ENCODE results near the gene MST1R.
A peak's percentile ranks its signal among the peaks of the same experiment; 100 is the strongest.

The MST1R gene

DNA sequence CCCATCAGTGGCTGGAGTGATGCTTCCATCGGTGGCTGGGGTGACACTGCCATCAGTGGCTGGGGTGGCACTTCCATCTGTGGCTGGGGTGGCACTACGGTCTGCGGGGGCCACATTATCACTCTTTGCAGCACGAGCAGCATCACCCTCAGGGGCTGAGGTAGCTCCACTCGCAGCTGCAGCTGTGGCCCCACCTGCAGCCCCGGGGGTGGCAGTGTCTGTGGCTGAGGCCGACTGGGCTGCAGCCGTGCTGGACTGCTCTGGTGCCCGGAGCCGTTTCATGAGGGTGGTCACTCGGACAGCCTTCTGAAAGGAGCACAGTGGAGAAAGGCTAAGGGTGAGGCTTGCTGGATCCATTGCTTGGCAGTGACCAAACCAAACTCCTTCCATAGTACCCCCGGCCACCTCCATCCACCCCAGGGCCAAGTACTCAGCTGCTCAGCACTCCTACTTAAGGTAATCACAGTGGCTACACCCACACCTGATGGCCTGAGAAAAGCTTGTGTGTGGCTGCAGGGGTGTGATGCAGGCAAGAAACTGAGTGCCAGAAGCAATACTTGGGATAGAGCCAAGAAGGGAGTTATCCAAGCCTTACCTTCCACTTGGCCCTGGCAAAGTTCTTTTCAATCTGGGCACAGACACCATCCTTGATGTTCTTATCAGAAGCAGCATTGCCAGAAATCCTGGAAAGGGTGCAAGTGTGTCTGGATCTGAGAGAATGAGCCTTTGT lies 43.9 kb downstream of the MST1R start:
- H4K91ac ChIP-seq (ENCODE audit: low read depth, low read length, poor library complexity) = no peak overlapping the region
- H3K4me3 ChIP-seq (ENCODE audit: low read length in 2 of 2) = no peak overlapping the region
- H3K18ac ChIP-seq (ENCODE audit: low read length) = no peak overlapping the region
- H3K27ac ChIP-seq (replicated peaks; ENCODE audit: low read length) = no peak overlapping the region
- no peak overlapping the region for H2AFZ ChIP-seq (ENCODE audit: low read length)
- H3K36me3 ChIP-seq (replicated peaks in 1 of 2; ENCODE audit: control insufficient read depth in 2 of 2, insufficient read depth in 2 of 2, low read length in 2 of 2) = peaks cover 10 to 36% of the 10 kb centered on the region in 2 donors
- no peak for DNase-seq (ENCODE audit: low spot score)
- no peak overlapping the region for H4K8ac ChIP-seq (ENCODE audit: low read depth, low read length)
- no peak overlapping the region for H2AK5ac ChIP-seq (ENCODE audit: low read depth, low read length)
- H3K23ac ChIP-seq (ENCODE audit: low read depth, low read length, poor library complexity) = no peak overlapping the region
- no peak overlapping the region for H2BK15ac ChIP-seq (ENCODE audit: low read length)
- no peak overlapping the region for H3K14ac ChIP-seq (ENCODE audit: low read length)
- no peak overlapping the region for H3K4me2 ChIP-seq (ENCODE audit: insufficient read depth, low read length, poor library complexity, severe bottlenecking)
- peaks cover 9% of the 10 kb centered on the region for H3K79me1 ChIP-seq (ENCODE audit: low read depth, low read length)
- no peak overlapping the region for H2BK12ac ChIP-seq (ENCODE audit: low read length)
- no peaks in the 10 kb centered on the region for H3K9me3 ChIP-seq (replicated peaks in 1 of 2; ENCODE audit: control insufficient read depth in 2 of 2, insufficient read depth in 1 of 2, low read depth in 1 of 2, low read length in 2 of 2)
- no peak overlapping the region for H2BK5ac ChIP-seq (ENCODE audit: low read length)
- no peak overlapping the region for H3K9ac ChIP-seq (ENCODE audit: low read depth, low read length, poor library complexity)
- peaks cover 5 to 9% of the 10 kb centered on the region in 2 donors for H3K4me1 ChIP-seq (ENCODE audit: control insufficient read depth in 2 of 2, insufficient read depth in 1 of 2, low read depth in 1 of 2, low read length in 2 of 2)
- no peak overlapping the region for H3K4ac ChIP-seq (ENCODE audit: low read length)
- WGBS, 2 donors (ENCODE audit: extremely low coverage in 2 of 2, insufficient read length in 2 of 2, insufficient replicate concordance in 1 of 2) = no CpG with 5 or more reads among the region's 12 CpGs
- no peak overlapping the region for H2BK120ac ChIP-seq (ENCODE audit: low read depth, low read length)
- H3K27me3 ChIP-seq (ENCODE audit: control insufficient read depth in 3 of 3, insufficient read depth in 3 of 3, low read depth in 1 of 3, low read length in 3 of 3) = no peaks in the 10 kb centered on the region

DNA sequence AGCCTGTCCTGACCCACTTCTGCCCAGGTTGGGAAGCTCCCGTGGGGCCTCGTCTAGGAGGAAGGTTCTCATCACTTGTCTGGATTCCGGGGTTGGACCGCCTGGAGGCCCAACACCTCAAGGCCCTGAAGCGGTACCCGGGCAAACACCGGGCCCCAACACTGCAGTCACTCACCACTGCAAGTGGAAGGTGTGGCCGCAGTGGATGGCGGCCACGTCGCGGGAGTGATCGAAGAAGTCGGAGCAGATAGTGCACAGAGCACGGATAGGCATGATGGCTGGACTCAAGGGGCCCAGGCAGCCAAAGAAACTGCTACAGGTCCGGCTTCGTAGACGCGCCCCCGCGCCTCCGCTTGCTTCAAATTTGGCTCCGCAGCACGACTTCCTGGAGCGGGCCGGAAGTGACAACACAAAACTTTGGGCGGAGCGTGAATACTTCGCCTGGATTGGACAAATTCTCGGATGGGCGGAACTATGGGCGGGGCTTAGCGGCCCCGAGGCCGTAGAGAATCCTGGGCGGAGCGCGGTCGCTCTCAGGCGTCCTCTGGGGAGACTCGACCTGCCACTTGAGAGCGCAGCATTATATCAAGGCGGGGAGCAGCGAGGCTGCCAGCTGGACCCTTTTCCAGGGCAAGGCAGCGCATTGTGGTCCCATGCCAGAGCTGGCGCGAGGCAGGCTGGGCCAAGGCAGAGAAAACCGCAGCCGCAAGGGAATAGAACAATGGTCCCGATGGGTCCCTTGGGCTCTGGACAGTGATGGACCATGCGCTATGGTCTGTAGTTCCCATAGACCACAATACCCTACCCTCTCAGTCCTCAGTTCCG lies 47.3 kb downstream of the MST1R start, which contains the start of gene TRAIP:
Gene TRAIP (minus strand): TSS at position 384 of the 825 bp plus-strand sequence. CDS start 111 bp downstream, at position 273.
- Histone ChIP-seq H3K27me3 (ENCODE audit: control insufficient read depth in 3 of 3, insufficient read depth in 3 of 3, low read depth in 1 of 3, low read length in 3 of 3) (no peaks in the 10 kb centered on the region), H3K27ac (replicated peaks; ENCODE audit: low read length) (peak within 1 kb of the TSS; percentile 49), H3K9me3 (replicated peaks in 1 of 2; ENCODE audit: control insufficient read depth in 2 of 2, insufficient read depth in 1 of 2, low read depth in 1 of 2, low read length in 2 of 2) (no peaks in the 10 kb centered on the region), H4K8ac (ENCODE audit: low read depth, low read length) (peak within 1 kb of the TSS; percentile 95), H2BK5ac (ENCODE audit: low read length) (peak within 1 kb of the TSS; percentile 85), H2BK15ac (ENCODE audit: low read length) (no peak within 1 kb of the TSS), H3K23ac (ENCODE audit: low read depth, low read length, poor library complexity) (peak within 1 kb of the TSS; percentile 68), H2BK120ac (ENCODE audit: low read depth, low read length) (peak within 1 kb of the TSS; percentile 68), H3K18ac (ENCODE audit: low read length) (peak within 1 kb of the TSS; percentile 96), H2AK5ac (ENCODE audit: low read depth, low read length) (peak within 1 kb of the TSS; percentile 93), H3K4ac (ENCODE audit: low read length) (no peak within 1 kb of the TSS), H2BK12ac (ENCODE audit: low read length) (no peak within 1 kb of the TSS), H4K91ac (ENCODE audit: low read depth, low read length, poor library complexity) (no peak within 1 kb of the TSS), H3K36me3 (replicated peaks in 1 of 2; ENCODE audit: control insufficient read depth in 2 of 2, insufficient read depth in 2 of 2, low read length in 2 of 2) (peaks cover 10 to 32% of the 10 kb centered on the region in 2 donors), H3K79me1 (ENCODE audit: low read depth, low read length) (peaks cover 6% of the 10 kb centered on the region), H3K4me3 (ENCODE audit: low read length in 2 of 2) (peak within 1 kb of the TSS; percentile 61 to 97), H3K4me2 (ENCODE audit: insufficient read depth, low read length, poor library complexity, severe bottlenecking) (peak within 1 kb of the TSS; percentile 99), H3K9ac (ENCODE audit: low read depth, low read length, poor library complexity) (peak within 1 kb of the TSS; percentile 98), H3K4me1 (ENCODE audit: control insufficient read depth in 2 of 2, insufficient read depth in 1 of 2, low read depth in 1 of 2, low read length in 2 of 2) (peaks cover 5 to 8% of the 10 kb centered on the region in 2 donors), H3K14ac (ENCODE audit: low read length) (peak within 1 kb of the TSS; percentile 73), H2AFZ (ENCODE audit: low read length) (peak within 1 kb of the TSS; percentile 88)
- WGBS, 2 donors (ENCODE audit: extremely low coverage in 2 of 2, insufficient read length in 2 of 2, insufficient replicate concordance in 1 of 2) = no CpG with 5 or more reads among the region's 52 CpGs
- peak; percentile 96 for DNase-seq (ENCODE audit: low spot score)

GRCh38 chr3:49855662-49856061 lies 48.0 kb downstream of the MST1R start:
- Histone ChIP-seq H3K23ac (ENCODE audit: low read depth, low read length, poor library complexity) (no peak overlapping the region), H2BK12ac (ENCODE audit: low read length) (no peak overlapping the region), H3K9ac (ENCODE audit: low read depth, low read length, poor library complexity) (peak overlapping the region; percentile 30), H3K4ac (ENCODE audit: low read length) (no peak overlapping the region), H2BK5ac (ENCODE audit: low read length) (no peak overlapping the region), H3K9me3 (replicated peaks in 1 of 2; ENCODE audit: control insufficient read depth in 2 of 2, insufficient read depth in 1 of 2, low read depth in 1 of 2, low read length in 2 of 2) (no peaks in the 10 kb centered on the region), H2BK15ac (ENCODE audit: low read length) (no peak overlapping the region), H2AFZ (ENCODE audit: low read length) (no peak overlapping the region), H4K91ac (ENCODE audit: low read depth, low read length, poor library complexity) (no peak overlapping the region), H2BK120ac (ENCODE audit: low read depth, low read length) (no peak overlapping the region), H3K14ac (ENCODE audit: low read length) (no peak overlapping the region), H3K27me3 (ENCODE audit: control insufficient read depth in 3 of 3, insufficient read depth in 3 of 3, low read depth in 1 of 3, low read length in 3 of 3) (no peaks in the 10 kb centered on the region), H3K4me1 (ENCODE audit: control insufficient read depth in 2 of 2, insufficient read depth in 1 of 2, low read depth in 1 of 2, low read length in 2 of 2) (peaks cover 5 to 8% of the 10 kb centered on the region in 2 donors), H3K27ac (replicated peaks; ENCODE audit: low read length) (no peak overlapping the region), H2AK5ac (ENCODE audit: low read depth, low read length) (no peak overlapping the region), H4K8ac (ENCODE audit: low read depth, low read length) (no peak overlapping the region), H3K36me3 (replicated peaks in 1 of 2; ENCODE audit: control insufficient read depth in 2 of 2, insufficient read depth in 2 of 2, low read length in 2 of 2) (peaks cover 7 to 27% of the 10 kb centered on the region in 2 donors), H3K79me1 (ENCODE audit: low read depth, low read length) (peaks cover 6% of the 10 kb centered on the region), H3K4me3 (ENCODE audit: low read length in 2 of 2) (peak overlapping the region; percentile 61 to 97), H3K18ac (ENCODE audit: low read length) (no peak overlapping the region), H3K4me2 (ENCODE audit: insufficient read depth, low read length, poor library complexity, severe bottlenecking) (peak overlapping the region; percentile 88)
- no peak for DNase-seq (ENCODE audit: low spot score)
- no CpG with 5 or more reads among the region's 5 CpGs for WGBS, 2 donors (ENCODE audit: extremely low coverage in 2 of 2, insufficient read length in 2 of 2, insufficient replicate concordance in 1 of 2)

DNA sequence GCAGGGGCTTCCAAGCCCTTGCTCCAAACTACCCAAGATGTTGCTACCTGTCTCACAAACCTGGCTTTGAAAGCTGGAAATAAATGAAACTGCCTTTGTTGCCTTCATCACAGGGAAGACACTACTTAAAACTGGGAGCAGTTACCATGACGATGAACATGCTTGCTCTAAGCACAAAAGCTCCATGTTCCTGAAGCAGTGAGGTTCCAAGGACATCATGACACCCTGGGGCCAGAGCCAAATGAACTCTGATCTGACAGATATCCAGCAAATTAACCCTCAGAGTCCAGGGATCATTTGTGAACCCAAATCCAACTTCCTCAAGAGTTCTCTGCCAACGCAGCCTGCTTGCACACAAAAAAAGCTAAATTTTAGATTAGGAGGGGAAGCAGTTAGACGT lies 58.0 kb downstream of the MST1R start:
- H2BK15ac ChIP-seq (ENCODE audit: low read length) = no peak overlapping the region
- no peak overlapping the region for H3K18ac ChIP-seq (ENCODE audit: low read length)
- peaks cover 0 to 2% of the 10 kb centered on the region in 2 donors for H3K4me1 ChIP-seq (ENCODE audit: control insufficient read depth in 2 of 2, insufficient read depth in 1 of 2, low read depth in 1 of 2, low read length in 2 of 2)
- no peak overlapping the region for H2BK120ac ChIP-seq (ENCODE audit: low read depth, low read length)
- WGBS, 2 donors (ENCODE audit: extremely low coverage in 2 of 2, insufficient read length in 2 of 2, insufficient replicate concordance in 1 of 2) = no CpG with 5 or more reads among the region's 3 CpGs
- no peak overlapping the region for H3K4me2 ChIP-seq (ENCODE audit: insufficient read depth, low read length, poor library complexity, severe bottlenecking)
- no peak overlapping the region for H2BK5ac ChIP-seq (ENCODE audit: low read length)
- H3K9me3 ChIP-seq (replicated peaks in 1 of 2; ENCODE audit: control insufficient read depth in 2 of 2, insufficient read depth in 1 of 2, low read depth in 1 of 2, low read length in 2 of 2) = peaks cover 0 to 1% of the 10 kb centered on the region in 2 donors
- no peak overlapping the region for H3K27ac ChIP-seq (replicated peaks; ENCODE audit: low read length)
- no peak overlapping the region for H3K23ac ChIP-seq (ENCODE audit: low read depth, low read length, poor library complexity)
- H3K27me3 ChIP-seq (ENCODE audit: control insufficient read depth in 3 of 3, insufficient read depth in 3 of 3, low read depth in 1 of 3, low read length in 3 of 3) = no peaks in the 10 kb centered on the region
- H3K9ac ChIP-seq (ENCODE audit: low read depth, low read length, poor library complexity) = no peak overlapping the region
- H2BK12ac ChIP-seq (ENCODE audit: low read length) = no peak overlapping the region
- H2AFZ ChIP-seq (ENCODE audit: low read length) = no peak overlapping the region
- H3K79me1 ChIP-seq (ENCODE audit: low read depth, low read length) = no peaks in the 10 kb centered on the region
- no peak overlapping the region for H2AK5ac ChIP-seq (ENCODE audit: low read depth, low read length)
- peaks cover 47 to 70% of the 10 kb centered on the region in 2 donors for H3K36me3 ChIP-seq (replicated peaks in 1 of 2; ENCODE audit: control insufficient read depth in 2 of 2, insufficient read depth in 2 of 2, low read length in 2 of 2)
- no peak overlapping the region for H4K8ac ChIP-seq (ENCODE audit: low read depth, low read length)
- H3K14ac ChIP-seq (ENCODE audit: low read length) = no peak overlapping the region
- H3K4me3 ChIP-seq (ENCODE audit: low read length in 2 of 2) = no peak overlapping the region
- H4K91ac ChIP-seq (ENCODE audit: low read depth, low read length, poor library complexity) = no peak overlapping the region
- no peak for DNase-seq (ENCODE audit: low spot score)
- H3K4ac ChIP-seq (ENCODE audit: low read length) = no peak overlapping the region

All from neuronal stem cell (in vitro differentiated cells).